ENCODE data around the gene STRN3.
"Not testable (repeated sequence)": the region's sequence is repeated elsewhere in the genome, so short reads cannot be mapped to it uniquely, and the experiment has no call there.

The STRN3 gene

DNA sequence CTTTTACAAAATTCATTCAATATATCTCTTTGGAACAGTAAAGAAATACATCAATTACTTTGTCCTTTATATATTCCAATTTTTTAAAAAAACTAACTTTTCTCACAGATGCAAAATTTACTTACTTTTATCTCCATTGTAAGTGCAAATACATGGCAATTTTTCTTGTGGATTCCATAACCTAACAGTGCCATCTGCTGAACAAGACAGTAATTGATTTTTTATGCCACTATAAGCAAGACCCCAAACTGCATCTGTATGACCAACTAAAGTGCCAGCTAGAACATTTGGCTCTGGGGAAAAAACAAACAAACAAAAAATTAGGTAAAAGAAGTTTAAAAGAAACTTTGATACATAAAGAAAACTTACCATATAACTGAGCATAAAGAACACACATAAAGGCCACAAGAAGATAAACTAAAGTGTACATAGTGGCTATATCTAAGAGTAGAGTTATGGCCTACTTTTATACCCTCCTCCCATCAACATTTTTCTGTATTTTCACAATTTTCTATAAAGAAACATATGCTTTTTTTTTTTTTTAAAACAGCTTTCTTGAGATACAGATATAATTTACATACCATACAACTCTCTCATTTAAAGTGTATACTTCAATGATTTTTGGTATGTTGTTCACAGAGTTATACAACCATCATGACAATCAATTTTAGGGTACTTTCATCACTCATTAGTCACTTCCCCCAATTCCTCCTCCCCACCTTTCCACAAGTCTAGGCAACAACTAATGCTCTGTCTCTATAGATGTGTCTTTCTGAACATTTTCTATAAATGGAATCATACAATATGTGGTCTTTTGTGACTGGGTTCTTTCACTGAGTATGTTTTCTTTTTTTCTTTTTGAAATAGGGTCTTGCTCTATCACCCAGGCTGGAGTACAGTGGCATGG is 119.2 kb downstream of the STRN3 start:
- peak; percentile 15 for DNase-seq

DNA sequence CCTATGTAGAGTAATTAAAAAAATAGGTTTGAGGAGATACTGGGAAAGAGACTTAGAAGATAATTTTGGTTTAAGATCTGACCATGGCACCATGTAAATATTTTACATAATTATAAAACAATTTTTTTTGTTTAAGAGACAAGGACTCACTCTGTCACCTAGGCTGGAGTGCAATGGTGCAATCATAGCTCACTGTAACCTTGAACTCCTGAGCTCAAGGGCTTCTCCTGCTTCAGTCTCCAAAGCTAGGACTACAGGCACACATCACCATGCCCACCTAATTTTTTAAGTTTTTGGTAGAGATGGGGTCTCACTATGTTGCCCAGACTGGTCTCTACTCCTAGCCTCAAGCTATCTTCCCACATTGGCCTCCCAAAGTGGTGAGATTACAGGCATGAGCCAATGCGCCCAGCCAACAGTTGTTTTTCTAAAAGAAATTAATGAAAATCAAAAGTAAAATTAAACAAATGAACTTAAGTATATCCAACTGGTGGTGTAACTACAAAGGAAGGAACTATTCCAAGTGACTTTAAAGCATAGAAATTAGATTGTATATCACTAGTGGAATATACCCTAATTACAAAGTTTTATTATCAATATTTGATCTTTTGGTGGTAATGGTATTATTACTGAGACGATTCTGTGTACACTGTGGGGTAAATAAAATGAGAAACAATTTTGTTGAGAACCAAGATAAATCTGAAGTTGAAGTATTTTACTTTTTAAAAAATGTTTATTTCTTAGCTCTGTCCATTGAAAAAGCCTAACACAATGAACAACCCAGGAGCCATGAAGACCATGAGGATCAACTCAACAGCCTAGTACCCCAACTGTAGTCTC is 122.7 kb downstream of the STRN3 start:
- no peak for DNase-seq

DNA sequence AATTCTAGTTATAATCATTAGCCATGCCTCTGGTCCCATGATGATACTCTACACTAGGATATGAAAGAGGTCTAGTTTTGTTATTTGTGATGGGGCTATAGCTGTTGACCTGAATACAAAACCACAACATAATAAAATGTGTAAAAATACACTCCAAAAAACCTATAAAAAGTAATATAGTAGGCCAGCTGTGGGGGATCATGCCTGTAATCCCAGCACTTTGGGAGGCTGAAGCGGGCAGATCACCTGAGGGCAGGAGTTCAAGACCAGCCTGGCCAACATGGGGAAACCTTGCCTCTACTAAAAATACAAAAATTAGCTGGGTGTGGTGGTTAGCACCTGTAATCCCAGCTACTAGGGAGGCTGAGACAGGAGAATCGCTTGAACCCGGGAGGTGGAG is 129.1 kb downstream of the STRN3 start:
- DNase-seq: not testable (repeated sequence)

DNA sequence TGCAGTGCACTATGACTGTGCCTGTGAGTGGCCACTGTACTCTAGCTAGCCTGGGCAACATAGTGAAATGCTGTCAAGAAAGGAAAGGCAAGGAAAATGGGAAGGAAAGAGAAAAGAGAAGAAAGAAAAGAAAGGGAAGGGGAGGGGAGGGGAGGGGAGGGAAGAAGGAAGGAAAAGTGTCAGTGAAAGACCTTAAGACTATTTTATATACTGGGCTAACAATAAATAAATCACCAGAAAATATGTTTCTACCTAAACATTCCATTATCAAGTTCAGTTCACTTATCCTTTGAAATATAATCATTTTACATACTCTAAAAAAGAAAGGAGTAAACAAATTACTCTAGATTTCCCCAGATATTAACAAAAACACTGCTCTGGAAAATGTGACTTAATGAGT is 129.7 kb downstream of the STRN3 start:
- no peak for DNase-seq

DNA sequence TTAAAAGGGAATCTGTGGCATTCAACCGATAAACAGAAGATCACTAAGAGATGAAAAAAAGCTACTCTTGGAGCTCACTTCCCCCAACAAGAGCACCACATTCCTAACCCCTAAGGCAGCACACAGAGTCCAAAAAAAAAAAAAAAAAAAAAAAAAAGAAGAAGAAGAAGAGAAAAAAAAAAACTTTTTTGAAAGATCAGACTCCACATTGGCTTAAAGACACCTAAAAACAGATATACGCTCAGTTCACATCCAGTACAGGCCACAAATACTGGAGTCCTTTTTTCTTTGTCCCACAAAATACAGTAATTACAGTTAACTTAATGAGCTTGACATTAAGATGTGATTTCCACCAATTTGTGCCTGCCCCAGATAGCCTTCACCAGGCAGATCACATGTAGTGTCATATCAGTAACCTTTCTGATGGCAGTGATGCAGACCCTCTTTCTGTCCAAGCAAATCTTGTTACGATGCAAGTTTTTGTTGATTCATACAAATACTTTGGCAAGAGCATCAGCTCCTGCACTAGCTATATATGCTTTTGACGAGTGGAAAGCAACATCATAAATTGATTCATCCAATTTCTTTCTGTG is 131.2 kb downstream of the STRN3 start:
- DNase-seq: no peak

GRCh38 chr14:30893819-30894218 is 132.4 kb downstream of the STRN3 start:
- no peak for DNase-seq

DNA sequence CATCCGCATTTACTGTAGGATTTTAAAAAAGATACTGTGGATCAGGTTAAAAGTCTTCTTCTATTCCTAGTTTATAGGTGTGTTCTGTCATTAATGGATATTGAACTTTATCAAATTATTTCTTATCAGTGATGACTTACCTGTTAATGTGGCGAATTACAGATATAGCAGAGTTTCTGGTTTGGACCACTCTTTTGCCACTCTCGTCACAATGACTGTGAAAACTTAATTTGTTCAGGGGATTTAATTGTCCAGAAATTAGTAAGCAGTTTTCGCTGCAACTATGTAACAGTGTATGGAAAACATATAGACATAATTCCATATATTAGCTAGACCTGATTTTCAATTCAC is 137.0 kb downstream of the STRN3 start:
- DNase-seq: no peak

GRCh38 chr14:30888480-30889243 is 137.5 kb downstream of the STRN3 start:
- DNase-seq: no peak

DNA sequence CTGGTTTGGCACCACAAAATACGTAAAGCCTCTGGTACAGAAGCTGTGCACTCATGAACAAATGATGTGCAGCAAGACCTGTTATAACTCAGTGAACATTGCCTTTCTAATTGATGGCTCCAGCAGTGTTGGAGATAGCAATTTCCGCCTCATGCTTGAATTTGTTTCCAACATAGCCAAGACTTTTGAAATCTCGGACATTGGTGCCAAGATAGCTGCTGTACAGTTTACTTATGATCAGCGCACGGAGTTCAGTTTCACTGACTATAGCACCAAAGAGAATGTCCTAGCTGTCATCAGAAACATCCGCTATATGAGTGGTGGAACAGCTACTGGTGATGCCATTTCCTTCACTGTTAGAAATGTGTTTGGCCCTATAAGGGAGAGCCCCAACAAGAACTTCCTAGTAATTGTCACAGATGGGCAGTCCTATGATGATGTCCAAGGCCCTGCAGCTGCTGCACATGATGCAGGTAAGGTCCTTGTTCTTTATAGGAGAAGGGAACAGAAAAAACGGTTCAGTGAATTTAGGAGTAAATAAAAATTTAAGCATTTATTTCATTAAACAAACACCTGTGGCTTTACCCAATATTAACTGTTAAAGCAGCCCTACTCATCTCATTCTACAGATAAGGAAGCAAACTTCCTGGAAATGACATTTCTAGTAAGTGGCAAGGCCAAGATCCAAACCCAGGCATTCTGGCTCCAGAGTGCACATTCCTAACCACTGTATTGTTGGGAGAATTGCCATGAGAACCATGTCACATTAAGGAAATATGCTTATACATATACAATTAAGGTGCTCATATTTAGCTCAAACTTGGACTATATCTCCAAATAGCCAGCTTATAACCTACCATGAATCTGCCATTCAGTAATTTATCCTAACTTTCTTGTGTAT is 140.1 kb downstream of the STRN3 start:
- DNase-seq: no peak

DNA sequence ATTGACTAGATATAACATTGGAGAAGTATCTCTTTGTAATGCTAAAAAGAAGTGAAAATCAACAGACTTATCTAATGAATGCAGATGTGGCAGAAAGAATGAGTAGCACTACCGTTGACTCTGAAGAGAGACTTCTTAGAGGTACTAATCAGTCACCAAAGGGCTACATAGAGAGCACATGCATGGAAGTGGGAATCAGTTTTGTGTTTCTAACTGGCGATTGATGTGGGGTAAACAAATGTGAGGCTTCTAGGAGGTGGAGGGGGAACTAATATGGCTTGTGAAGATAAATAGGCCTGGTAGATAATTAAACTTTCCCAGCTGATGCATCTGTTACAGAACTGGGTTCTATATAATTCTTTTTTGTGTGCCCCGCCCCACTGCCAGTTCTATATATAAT is 141.3 kb downstream of the STRN3 start:
- no peak for DNase-seq

DNA sequence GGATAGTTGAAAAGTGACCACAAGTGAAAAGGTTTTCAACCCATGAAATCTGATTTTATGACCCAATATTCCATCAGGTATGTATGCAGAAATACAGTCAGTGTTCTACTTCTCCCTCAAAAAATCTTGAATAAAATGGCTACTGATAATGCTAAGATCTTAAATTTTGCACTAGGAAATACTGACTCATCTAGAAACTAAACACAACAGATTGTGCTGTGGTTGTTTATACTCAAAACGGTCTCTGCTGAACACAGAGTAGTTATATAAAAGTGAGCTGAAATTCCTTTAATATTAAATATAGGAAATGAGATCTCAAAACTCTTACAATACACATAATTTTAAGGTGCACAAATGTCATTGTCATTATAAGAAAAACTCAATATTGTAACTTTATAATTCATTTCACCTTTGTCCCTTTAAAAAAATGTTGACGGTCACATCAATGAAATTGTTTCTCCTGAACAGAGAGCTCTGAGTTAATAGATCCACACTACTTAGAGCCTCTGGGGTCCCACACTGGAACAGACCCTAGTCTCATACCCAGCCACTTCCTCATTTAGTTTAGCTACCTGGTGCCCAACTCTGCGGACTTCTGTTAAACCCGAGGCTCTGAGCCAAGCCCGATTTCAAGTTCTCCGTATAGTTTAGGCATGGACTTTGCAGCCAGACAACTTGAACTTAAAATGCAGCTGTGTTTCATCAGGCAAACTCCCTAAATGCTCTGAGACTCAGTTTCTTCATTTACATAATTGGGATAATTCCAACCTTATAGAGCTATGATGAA is 142.5 kb downstream of the STRN3 start:
- peak; percentile 27 for DNase-seq

- DNase-seq: peak; percentile 68
Measured at GRCh38 chr14:30882431-30882830, 143.7 kb downstream of the STRN3 start.

DNA sequence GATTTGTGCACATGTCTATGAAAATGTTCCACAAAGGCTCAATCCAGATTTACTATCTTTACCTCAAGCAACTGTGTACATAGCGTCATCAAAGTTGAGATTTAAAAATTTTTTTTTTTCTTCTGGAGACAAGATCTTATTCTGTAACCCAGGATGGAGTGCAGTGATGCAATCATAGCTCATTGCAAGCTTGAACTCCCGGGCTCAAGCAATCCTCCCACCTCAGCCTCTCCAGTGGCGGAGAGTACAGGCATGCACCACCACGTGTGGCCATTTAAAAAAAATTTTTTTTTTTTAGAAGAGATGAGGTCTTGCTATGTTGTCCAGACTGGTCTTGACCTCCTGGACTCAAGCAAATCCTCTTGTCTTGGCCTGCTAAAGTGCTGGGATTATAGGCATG is 149.5 kb downstream of the STRN3 start:
- DNase-seq: no peak

DNA sequence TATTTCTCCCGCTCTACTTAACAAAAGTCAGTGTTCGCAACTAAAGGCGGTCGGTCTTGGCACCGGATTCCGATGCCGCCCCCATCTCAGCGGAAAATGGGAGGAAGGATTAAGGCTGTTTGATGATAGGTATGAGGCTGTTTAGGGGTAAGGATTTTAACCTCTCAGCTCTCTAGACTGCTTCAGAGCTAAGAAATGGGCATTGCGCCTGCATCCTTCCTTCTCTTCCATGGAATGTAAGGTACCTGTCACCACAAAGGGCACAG is 150.5 kb downstream of the STRN3 start:
- DNase-seq: no peak

DNA sequence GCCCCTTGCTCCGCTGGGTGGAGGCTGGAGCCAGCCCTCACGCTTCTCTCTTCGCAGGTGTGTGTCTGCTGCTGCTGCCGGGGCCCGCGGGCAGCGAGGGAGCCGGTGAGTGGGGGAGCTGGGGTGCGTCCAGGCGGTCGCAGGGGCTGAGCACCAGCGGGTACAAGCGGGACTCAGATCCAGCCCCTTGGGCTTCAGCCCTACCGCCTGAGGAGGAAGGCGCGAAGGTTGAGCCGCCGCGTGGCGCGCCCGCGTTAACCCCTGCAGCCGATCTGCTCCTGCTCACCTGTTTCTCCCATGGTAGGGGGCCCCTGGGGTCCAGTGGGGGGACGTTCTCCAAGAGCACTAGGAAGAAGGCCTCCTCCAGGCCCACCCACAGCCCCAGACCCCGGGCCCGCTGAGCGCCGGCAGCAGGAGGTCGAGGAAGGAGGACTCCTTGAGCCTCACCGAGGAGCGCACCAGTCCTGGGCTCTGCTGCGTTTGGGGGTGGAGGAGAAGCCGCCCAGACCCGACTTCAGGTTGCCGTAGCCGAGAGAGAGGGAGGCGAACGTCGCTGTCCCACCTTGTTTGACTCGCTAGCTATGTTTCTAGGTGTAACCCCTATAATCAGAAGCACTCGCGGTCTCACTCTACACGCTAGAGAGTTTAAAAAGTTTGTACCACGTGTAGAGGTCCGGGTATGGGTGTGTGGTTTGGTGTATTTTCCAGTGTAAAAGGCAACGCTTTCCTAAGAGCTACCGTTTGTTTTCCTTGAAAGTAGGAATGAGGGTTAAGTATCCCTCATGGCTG is 151.0 kb downstream of the STRN3 start:
- no peak for DNase-seq

GRCh38 chr14:30874120-30874998 is 151.8 kb downstream of the STRN3 start, which contains the start of gene COCH:
Gene COCH (plus strand): TSS chr14:30874559. CDS start chr14:30874939, 380 bp downstream.
- no peak for DNase-seq

- DNase-seq: no peak
Measured at GRCh38 chr14:30873308-30874119, 152.7 kb downstream of the STRN3 start.

- DNase-seq: no peak
Measured at GRCh38 chr14:30872602-30873001, 153.6 kb downstream of the STRN3 start.

Data from HCEC 1CT (cell line).